GM12865 (cell line): ENCODE results near the gene ZNF749.
A peak's percentile ranks its signal among the peaks of the same experiment; 100 is the strongest.

Source experiments
- DNase-seq: peaks from one replicate; pipeline ENCODE4 v3.0.0; 2010; ENCODE audit warnings: low read depth
- H3K4me3 ChIP-seq: 2 replicates; pipeline ENCODE4 v1.5.1; 2011; ENCODE audit warnings: mild to moderate bottlenecking, low read depth, low read length, control low read depth
- CTCF ChIP-seq: IDR thresholded peaks from 2 replicates; pipeline ENCODE4 v1.5.1; 2011; ENCODE audit warnings: low read length, control low read depth, low read depth, inconsistent platforms; ENCODE audit not compliant: insufficient read depth; ENCODE audit errors: missing control alignments

Gene ZNF749

GRCh38 chr19:57435062-57435978, at the start of gene ZNF749:
TSS of gene ZNF749 (plus strand) at chr19:57435325. CDS start at chr19:57435579, 254 bp downstream.
- TF ChIP-seq CTCF: no peak
- DNase-seq: peak; percentile 98
- H3K4me3 ChIP-seq: peak within 1 kb of the TSS; percentile 93

GRCh38 chr19:57389194-57389729, 45.9 kb upstream of the ZNF749 start:
- no peak for TF ChIP-seq CTCF
- H3K4me3 ChIP-seq: peak overlapping the region; percentile 90
- no peak for DNase-seq

- H3K4me3 ChIP-seq: peak within 1 kb of the TSS; percentile 90
- DNase-seq: peak; percentile 98
- TF ChIP-seq CTCF: peak; percentile 26
These were observed 45.2 kb upstream of the ZNF749 start, which contains the start of gene ZNF548 for GRCh38 chr19:57389730-57390598. TSS of gene ZNF548 (plus strand) at chr19:57389854. CDS start at chr19:57390100, 246 bp downstream.

GRCh38 chr19:57395710-57396109, 39.4 kb upstream of the ZNF749 start:
- no peak for TF ChIP-seq CTCF
- no peak for DNase-seq
- H3K4me3 ChIP-seq: no peak overlapping the region

- TF ChIP-seq CTCF: no peak
- H3K4me3 ChIP-seq: no peak overlapping the region
- no peak for DNase-seq
These were observed 36.3 kb upstream of the ZNF749 start for GRCh38 chr19:57398868-57399267.

- H3K4me3 ChIP-seq: no peak overlapping the region
- no peak for TF ChIP-seq CTCF
- DNase-seq: no peak
These were observed 31.2 kb upstream of the ZNF749 start for GRCh38 chr19:57403737-57404563.
